B cell (primary cell): Measurements from ENCODE around the gene C14orf180. TPM values are rescaled to one million over a fixed set of nuclear protein-coding genes. Genes with fewer than 3 reads are reported as not detected.

Source experiments
- ATAC-seq: fragments of 200-7000 bp; cut with Tn5 transposase; one replicate; pipeline ENCODE4 v1.10.0; 2021; ENCODE audit warnings: low read depth, mild to moderate bottlenecking, moderate number of reproducible peaks, moderate library complexity
- CTCF ChIA-PET: fragments of 350-600 bp; sonication (Branson Sonifier 250); formaldehyde crosslinking; loops from one replicate; lab custom pipeline; 2021; ENCODE audit warnings: antibody characterized with exemption, inconsistent platforms; lab: Charles Lee
- POLR2A ChIA-PET: fragments of 350-600 bp; sonication (Branson Sonifier 250); formaldehyde crosslinking; loops from one replicate; lab custom pipeline; 2021; ENCODE audit warnings: antibody characterized with exemption; lab: Charles Lee
- DNase-seq: peaks from one replicate; pipeline ENCODE4 v3.0.0; 2013
- H2AFZ ChIP-seq: 2 replicates; pipeline ENCODE4 v1.6.1; 2012; ENCODE audit warnings: mild to moderate bottlenecking, low read depth, low read length; ENCODE audit not compliant: insufficient read depth, poor library complexity, severe bottlenecking
- H3K27ac ChIP-seq, 2 donors: 1 replicate in 1 of 2; 2 replicates in 1 of 2; pipeline ENCODE4 v1.5.1; 2012 to 2013; ENCODE audit warnings: low read length in 2 of 2, mild to moderate bottlenecking in 2 of 2, moderate library complexity in 1 of 2
- H3K27me3 ChIP-seq, 4 experiments: fragments of 200-600 bp in 1 of 4; sonication (generic) in 1 of 4; replicated peaks in 1 of 4; 1 replicate in 2 of 4; 2 replicates in 2 of 4; pipeline versions ENCODE4 v1.6.1 to v1.7.0; 2013 to 2016; ENCODE audit warnings: low read length in 3 of 4, mild to moderate bottlenecking in 2 of 4, mixed read lengths in 1 of 4, moderate library complexity in 1 of 4; ENCODE audit not compliant: insufficient read depth in 4 of 4, control insufficient read depth in 3 of 4; ENCODE audit errors: control extremely low read depth in 1 of 4
- H3K36me3 ChIP-seq, 2 experiments: replicated peaks in 1 of 2; 1 replicate in 1 of 2; 2 replicates in 1 of 2; pipeline versions ENCODE4 v1.6.1 to v1.7.1; 2013; ENCODE audit warnings: low read length in 1 of 2; ENCODE audit not compliant: insufficient read depth in 2 of 2, control insufficient read depth in 1 of 2; ENCODE audit errors: control extremely low read depth in 1 of 2, extremely low read depth in 1 of 2
- H3K4me1 ChIP-seq, 2 donors: fragments of 200-600 bp in 1 of 2; sonication (generic) in 1 of 2; 1 replicate in 1 of 2; 2 replicates in 1 of 2; pipeline versions ENCODE4 v1.5.1 to v1.6.1; 2013 to 2017; ENCODE audit warnings: low read length in 2 of 2; ENCODE audit not compliant: control insufficient read depth in 2 of 2, insufficient read depth in 2 of 2
- H3K4me2 ChIP-seq: replicated peaks from 2 replicates; pipeline ENCODE3; 2012; ENCODE audit warnings: mild to moderate bottlenecking, low read depth, low read length; ENCODE audit not compliant: poor library complexity, severe bottlenecking
- H3K4me3 ChIP-seq, 5 experiments: fragments of 200-600 bp in 1 of 5; sonication (generic) in 1 of 5; 1 replicate in 3 of 5; 2 replicates in 2 of 5; pipeline versions ENCODE4 v1.5.1 to v1.7.0; 2011 to 2016; ENCODE audit warnings: low read length in 4 of 5, mild to moderate bottlenecking in 4 of 5, low read depth in 2 of 5, control low read depth in 1 of 5, moderate library complexity in 1 of 5; ENCODE audit not compliant: insufficient read depth in 1 of 5; ENCODE audit errors: control extremely low read depth in 1 of 5, extremely low read depth in 1 of 5
- H3K79me2 ChIP-seq: fragments of 200-600 bp; sonication (generic); one replicate; pipeline ENCODE4 v1.6.0; 2016; ENCODE audit warnings: low read length; ENCODE audit not compliant: control insufficient read depth, insufficient read depth
- H3K9ac ChIP-seq: fragments of 200-600 bp; sonication (generic); 2 replicates; pipeline ENCODE4 v1.6.1; 2017; ENCODE audit warnings: mild to moderate bottlenecking, low read length, moderate library complexity
- H3K9me3 ChIP-seq, 3 donors: one replicate each; pipeline versions ENCODE4 v1.6.1 to v1.7.1; 2013; ENCODE audit warnings: low read length in 2 of 3; ENCODE audit not compliant: control insufficient read depth in 2 of 3, insufficient read depth in 1 of 3; ENCODE audit errors: control extremely low read depth in 1 of 3
- H4K20me1 ChIP-seq: 2 replicates; pipeline ENCODE4 v1.6.0; 2012; ENCODE audit warnings: mild to moderate bottlenecking, low read length; ENCODE audit not compliant: insufficient read depth, control insufficient read depth, poor library complexity, severe bottlenecking
- H3K27ac Mint-ChIP-seq: one replicate; pipeline ENCODE4 v1.8.0; 2021; ENCODE audit warnings: mixed read lengths
- H3K27me3 Mint-ChIP-seq: one replicate; pipeline ENCODE4 v1.8.0; 2021; ENCODE audit warnings: mixed read lengths
- H3K4me1 Mint-ChIP-seq: one replicate; pipeline ENCODE4 v1.8.0; 2021; ENCODE audit warnings: mixed read lengths
- H3K4me3 Mint-ChIP-seq: one replicate; pipeline ENCODE4 v1.8.0; 2021; ENCODE audit warnings: mixed read lengths
- H3K9me3 Mint-ChIP-seq: one replicate; pipeline ENCODE4 v1.8.0; 2022; ENCODE audit warnings: mixed read lengths; ENCODE audit not compliant: insufficient read depth
- CTCF ChIP-seq: fragments of 200-600 bp; IDR thresholded peaks from one replicate; pipeline ENCODE4 v1.8.0; 2022; ENCODE audit warnings: antibody characterized with exemption, mild to moderate bottlenecking
- EZH2 ChIP-seq: IDR thresholded peaks from 2 replicates; pipeline ENCODE4 v1.6.1; 2012; ENCODE audit warnings: borderline replicate concordance, low read depth, mild to moderate bottlenecking, moderate library complexity, low read length; ENCODE audit not compliant: insufficient read depth, poor library complexity, severe bottlenecking
- WGBS: methylation state at CpG from one replicate; pipeline ENCODE4 v1.1.5; 2013; ENCODE audit warnings: missing lambda C conversion rate; ENCODE audit not compliant: insufficient coverage; 5-methylcytosine and 5-hydroxymethylcytosine counted together
- intact Hi-C: fragments of 100-400 bp; cut with micrococcal nuclease; formaldehyde crosslinking; loops from one replicate; pipeline ENCODE4 v1.10.0; 2022
- polyA plus RNA-seq: library from polyadenylated mRNA; depleted of rRNA; stranded (reverse); fragments of >200 nt; gene quantifications from 2 replicates; pipeline ENCODE4 v1.2.3, GENCODE V29; 2012
- total RNA-seq, 2 donors: library from RNA; stranded (reverse); fragments of 120-200 nt in 1 of 2; gene quantifications; 1 replicate in 1 of 2; 2 replicates in 1 of 2; pipeline versions ENCODE4 v1.2.3 to v1.2.4, GENCODE V29; 2013 to 2022

The C14orf180 gene
- total and polyA plus RNA-seq, 2 donors (not counting 1 experiment from before 2014, with no cell fraction given), result not detected

GRCh38 chr14:104614126-104614812, 34.7 kb downstream of the C14orf180 start:
- whole genome bisulfite sequencing, result 60% methylated on average over 4 of the region's 4 CpGs
- POLR2A ChIA-PET, result no interaction called here
- peaks cover 0 to 3% (median 2%) of the 10 kb centered on the region in 3 donors for H3K9me3 ChIP-seq
- no peak for TF ChIP-seq CTCF
- no peak for TF ChIP-seq EZH2
- H3K4me1 ChIP-seq, result no peaks in the 10 kb centered on the region
- H3K27me3 ChIP-seq, result peaks cover 0 to 26% (median 8%) of the 10 kb centered on the region in 4 experiments
- no peak overlapping the region for H3K4me3 ChIP-seq
- peaks cover 8% of the 10 kb centered on the region for H3K9me3 Mint-ChIP-seq
- peaks cover 2% of the 10 kb centered on the region for H3K4me1 Mint-ChIP-seq
- DNase-seq (no peak), ATAC-seq (no peak)
- no peak overlapping the region for H3K9ac ChIP-seq
- CTCF ChIA-PET, result no interaction called here
- H3K36me3 ChIP-seq, result no peaks in the 10 kb centered on the region
- no peak overlapping the region for H2AFZ ChIP-seq
- intact Hi-C loops, result no loop called here
- H3K27ac ChIP-seq, result no peak overlapping the region
- H3K27ac Mint-ChIP-seq, result no peak overlapping the region
- H4K20me1 ChIP-seq, result no peaks in the 10 kb centered on the region
- no peak overlapping the region for H3K4me2 ChIP-seq
- H3K4me3 Mint-ChIP-seq, result no peak overlapping the region
- H3K27me3 Mint-ChIP-seq, result peaks cover 48% of the 10 kb centered on the region
- no peaks in the 10 kb centered on the region for H3K79me2 ChIP-seq

- H3K4me3 Mint-ChIP-seq, result no peak overlapping the region
- H3K9me3 ChIP-seq, result peaks cover 0 to 23% (median 16%) of the 10 kb centered on the region in 3 donors
- WGBS, result 49% methylated on average over 4 of the region's 5 CpGs
- H3K4me2 ChIP-seq, result no peak overlapping the region
- H4K20me1 ChIP-seq, result no peaks in the 10 kb centered on the region
- H3K27me3 Mint-ChIP-seq, result peaks cover 35% of the 10 kb centered on the region
- CTCF ChIA-PET, result no interaction called here
- TF ChIP-seq CTCF, result no peak
- TF ChIP-seq EZH2, result no peak
- H3K27ac Mint-ChIP-seq, result no peak overlapping the region
- DNase-seq, result no peak
- H3K9ac ChIP-seq, result no peak overlapping the region
- H3K27ac ChIP-seq, result no peak overlapping the region
- H3K9me3 Mint-ChIP-seq, result peaks cover 2% of the 10 kb centered on the region
- no peaks in the 10 kb centered on the region for H3K4me1 Mint-ChIP-seq
- intact Hi-C loops, result no loop called here
- POLR2A ChIA-PET, result no interaction called here
- no peak for ATAC-seq
- H3K27me3 ChIP-seq, result peaks cover 0 to 9% (median 8%) of the 10 kb centered on the region in 4 experiments
- H3K4me1 ChIP-seq, result no peaks in the 10 kb centered on the region
- H2AFZ ChIP-seq, result no peak overlapping the region
- H3K4me3 ChIP-seq, result no peak overlapping the region
- no peaks in the 10 kb centered on the region for H3K36me3 ChIP-seq
- H3K79me2 ChIP-seq, result no peaks in the 10 kb centered on the region
These were observed 45.4 kb downstream of the C14orf180 start for GRCh38 chr14:104624939-104625338.
